OCI-LY7 (cell line): Measurements from ENCODE around the gene SLC25A20. TPM values are rescaled to one million over a fixed set of nuclear protein-coding genes. Genes with fewer than 3 reads are reported as not detected.

Source experiments
- BruUV-seq: library from RNA; stranded (reverse); fragments of 400-500 nt; replicated peaks from 2 replicates; lab custom pipeline; 2021; lab: Mats Ljungman, UMichigan
- CTCF ChIA-PET: fragments of 300-600 bp; sonication (Branson Sonifier 250); formaldehyde crosslinking; loops from one replicate; lab custom pipeline; 2022; ENCODE audit warnings: antibody characterized with exemption; ENCODE audit not compliant: unreplicated experiment; lab: Charles Lee
- POLR2A ChIA-PET: fragments of 300-600 bp; sonication (Branson Sonifier 250); formaldehyde crosslinking; loops from one replicate; lab custom pipeline; 2022; ENCODE audit warnings: antibody characterized with exemption; lab: Charles Lee
- DNase-seq: peaks from one replicate; pipeline ENCODE4 v3.0.0-alpha.2; 2015; ENCODE audit warnings: low spot score
- H2AFZ ChIP-seq: fragments of 200-600 bp; sonication (generic), shearing (Covaris generic); 2 replicates; pipeline ENCODE4 v1.6.1; 2014; ENCODE audit warnings: mild to moderate bottlenecking, antibody characterized with exemption, low read length, moderate library complexity
- H3K27ac ChIP-seq: fragments of 200-600 bp; sonication (generic); 2 replicates; pipeline ENCODE4 v1.5.1; 2014; ENCODE audit warnings: mixed run types, low read depth, mild to moderate bottlenecking, moderate library complexity, low read length, inconsistent platforms; ENCODE audit not compliant: poor library complexity, severe bottlenecking
- H3K36me3 ChIP-seq: fragments of 200-600 bp; sonication (generic); 2 replicates; pipeline ENCODE4 v1.6.1; 2014; ENCODE audit warnings: mild to moderate bottlenecking, antibody characterized with exemption, low read length, moderate library complexity, mixed read lengths; ENCODE audit not compliant: insufficient read depth
- H3K4me1 ChIP-seq: fragments of 200-600 bp; sonication (generic); 2 replicates; pipeline ENCODE4 v1.5.1; 2014; ENCODE audit warnings: mild to moderate bottlenecking, low read length; ENCODE audit not compliant: insufficient read depth, poor library complexity, severe bottlenecking
- H3K4me2 ChIP-seq: fragments of 200-600 bp; sonication (generic); 2 replicates; pipeline ENCODE4 v1.6.1; 2014; ENCODE audit warnings: mild to moderate bottlenecking, low read length
- H3K4me3 ChIP-seq: fragments of 200-600 bp; sonication (generic); 2 replicates; pipeline ENCODE4 v1.5.1; 2014; ENCODE audit warnings: mild to moderate bottlenecking, low read depth, low read length; ENCODE audit not compliant: poor library complexity, severe bottlenecking
- H3K79me2 ChIP-seq: fragments of 200-600 bp; sonication (generic); 2 replicates; pipeline ENCODE4 v1.6.1; 2016; ENCODE audit warnings: low read depth, mild to moderate bottlenecking, low read length, moderate library complexity, mixed read lengths; ENCODE audit not compliant: insufficient read depth
- H3K9me2 ChIP-seq: fragments of 200-600 bp; sonication (generic); 2 replicates; pipeline ENCODE4 v1.6.1; 2016; ENCODE audit warnings: mild to moderate bottlenecking, low read length, mixed read lengths; ENCODE audit not compliant: insufficient read depth
- H3K9me3 ChIP-seq: fragments of 200-600 bp; sonication (generic); 2 replicates; pipeline ENCODE4 v1.6.1; 2014; ENCODE audit warnings: mild to moderate bottlenecking, mixed run types, low read length, mixed read lengths
- H4K20me1 ChIP-seq: fragments of 200-600 bp; sonication (generic); 2 replicates; pipeline ENCODE4 v1.6.1; 2014; ENCODE audit warnings: mild to moderate bottlenecking, antibody characterized with exemption, low read length, moderate library complexity, mixed read lengths; ENCODE audit not compliant: insufficient read depth
- EZH2phosphoT487 ChIP-seq: fragments of 200-600 bp; sonication (generic); IDR thresholded peaks from 2 replicates; pipeline ENCODE4 v1.6.1; 2018; ENCODE audit warnings: low read depth, borderline replicate concordance, mild to moderate bottlenecking, mixed run types, antibody characterized with exemption, low read length, moderate library complexity, mixed read lengths
- intact Hi-C: fragments of 100-400 bp; cut with micrococcal nuclease; formaldehyde crosslinking; loops from one replicate; pipeline ENCODE4 v1.10.0; 2022; ENCODE audit not compliant: unreplicated experiment
- total RNA-seq, 2 experiments: library from RNA; depleted of rRNA in 1 of 2; stranded (reverse); fragments of >200 nt in 1 of 2; shearing (Covaris generic) in 1 of 2; gene quantifications; 2 replicates each; pipeline ENCODE4 v1.2.3, GENCODE V29; 2014 to 2022
- TF ChIP-seq, protein P1 (sequence below): fragments of 200-600 bp; sonication (generic); conservative IDR thresholded peaks from 2 replicates; pipeline ENCODE4 v1.5.1; 2014; ENCODE audit warnings: mild to moderate bottlenecking, antibody characterized with exemption, low read length, moderate library complexity, mixed read lengths

The SLC25A20 gene
- total RNA-seq, 2 experiments from 2014 or later: 19.1 to 20.9 TPM

- Histone ChIP-seq H3K4me2 (no peak overlapping the region), H3K4me1 (peaks cover 31% of the 10 kb centered on the region), H4K20me1 (peaks cover 16% of the 10 kb centered on the region), H3K79me2 (peaks cover 99% of the 10 kb centered on the region), H3K4me3 (no peak overlapping the region), H3K9me3 (no peaks in the 10 kb centered on the region), H3K9me2 (no peaks in the 10 kb centered on the region), H2AFZ (no peak overlapping the region), H3K27ac (no peak overlapping the region), H3K36me3 (peaks cover 99% of the 10 kb centered on the region)
- no peak for TF ChIP-seq EZH2phosphoT487
- TF ChIP-seq, protein P1, sequence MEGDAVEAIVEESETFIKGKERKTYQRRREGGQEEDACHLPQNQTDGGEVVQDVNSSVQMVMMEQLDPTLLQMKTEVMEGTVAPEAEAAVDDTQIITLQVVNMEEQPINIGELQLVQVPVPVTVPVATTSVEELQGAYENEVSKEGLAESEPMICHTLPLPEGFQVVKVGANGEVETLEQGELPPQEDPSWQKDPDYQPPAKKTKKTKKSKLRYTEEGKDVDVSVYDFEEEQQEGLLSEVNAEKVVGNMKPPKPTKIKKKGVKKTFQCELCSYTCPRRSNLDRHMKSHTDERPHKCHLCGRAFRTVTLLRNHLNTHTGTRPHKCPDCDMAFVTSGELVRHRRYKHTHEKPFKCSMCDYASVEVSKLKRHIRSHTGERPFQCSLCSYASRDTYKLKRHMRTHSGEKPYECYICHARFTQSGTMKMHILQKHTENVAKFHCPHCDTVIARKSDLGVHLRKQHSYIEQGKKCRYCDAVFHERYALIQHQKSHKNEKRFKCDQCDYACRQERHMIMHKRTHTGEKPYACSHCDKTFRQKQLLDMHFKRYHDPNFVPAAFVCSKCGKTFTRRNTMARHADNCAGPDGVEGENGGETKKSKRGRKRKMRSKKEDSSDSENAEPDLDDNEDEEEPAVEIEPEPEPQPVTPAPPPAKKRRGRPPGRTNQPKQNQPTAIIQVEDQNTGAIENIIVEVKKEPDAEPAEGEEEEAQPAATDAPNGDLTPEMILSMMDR: no peak
- BruUV-seq: no TSS peak
- ChIA-PET POLR2A (interaction anchor here (0.5 to 0.9 kb wide), 3 partner anchors 9 to 136 kb away, joined by 3 read pairs; no protein-coding TSS in a partner anchor), CTCF (no interaction called here)
- intact Hi-C loops: no loop called here
- DNase-seq: no peak
Measured at GRCh38 chr3:48930590-48930989, 31.9 kb upstream of the SLC25A20 start.

DNA sequence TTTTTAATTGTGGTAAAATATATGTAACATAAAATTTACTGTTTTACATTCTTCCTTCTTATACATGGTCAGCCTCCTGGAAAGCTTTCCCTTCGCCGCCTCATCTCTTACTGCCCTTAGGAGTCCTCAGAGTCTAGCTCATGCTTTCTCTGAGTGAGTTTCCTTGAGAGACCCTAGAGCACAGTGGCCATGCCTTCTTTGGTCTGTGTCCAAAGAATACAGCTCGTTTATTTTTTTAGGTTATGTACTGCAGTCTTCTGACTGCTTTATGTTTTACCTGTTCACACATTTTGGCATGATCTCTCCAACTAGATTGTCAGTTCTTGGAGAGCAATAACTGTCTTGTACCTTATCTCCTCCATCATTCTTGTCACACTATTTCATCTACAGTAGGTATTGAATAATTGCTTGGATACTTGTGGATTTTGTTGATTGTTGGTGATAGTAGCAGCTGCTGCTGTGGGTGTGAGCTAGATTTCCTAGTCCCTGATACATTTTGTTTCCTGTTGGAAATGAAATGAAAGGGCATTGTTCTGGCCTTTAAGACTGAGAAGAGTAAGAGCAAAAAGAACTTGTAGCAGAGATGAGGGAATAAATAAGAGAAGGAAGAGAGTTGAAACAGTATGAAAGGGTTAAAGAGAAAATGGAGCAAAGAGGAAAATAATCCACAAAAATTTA is 30.8 kb upstream of the SLC25A20 start:
- Histone ChIP-seq H3K4me3 (no peak overlapping the region), H3K27ac (no peak overlapping the region), H3K9me2 (no peaks in the 10 kb centered on the region), H3K36me3 (peaks cover 99% of the 10 kb centered on the region), H3K4me1 (peaks cover 31% of the 10 kb centered on the region), H4K20me1 (peaks cover 16% of the 10 kb centered on the region), H2AFZ (no peak overlapping the region), H3K79me2 (peaks cover 94% of the 10 kb centered on the region), H3K4me2 (no peak overlapping the region), H3K9me3 (no peaks in the 10 kb centered on the region)
- TF ChIP-seq EZH2phosphoT487: no peak
- TF ChIP-seq, protein P1: no peak
- DNase-seq: no peak
- ChIA-PET POLR2A (interaction anchor here (0.6 to 0.7 kb wide), 2 partner anchors 69 to 1065 kb away, joined by 3 read pairs; no protein-coding TSS in a partner anchor), CTCF (no interaction called here)
- intact Hi-C loops: no loop called here
- BruUV-seq: no TSS peak

GRCh38 chr3:48928679-48929078 is 30.0 kb upstream of the SLC25A20 start:
- TF ChIP-seq EZH2phosphoT487: no peak
- TF ChIP-seq, protein P1: no peak
- no TSS peak for BruUV-seq
- H3K4me3 ChIP-seq: no peak overlapping the region
- POLR2A ChIA-PET: interaction anchor here (0.7 to 1.0 kb wide), 2 partner anchors 21 to 70 kb away, joined by 3 read pairs; no protein-coding TSS in a partner anchor
- H3K4me1 ChIP-seq: peaks cover 31% of the 10 kb centered on the region
- H3K36me3 ChIP-seq: peaks cover 99% of the 10 kb centered on the region
- no peaks in the 10 kb centered on the region for H3K9me3 ChIP-seq
- H3K9me2 ChIP-seq: no peaks in the 10 kb centered on the region
- CTCF ChIA-PET: interaction anchor here (1.1 kb wide), 1 partner anchor 9 kb away, joined by 3 read pairs; no protein-coding TSS in a partner anchor
- DNase-seq: no peak
- H3K4me2 ChIP-seq: no peak overlapping the region
- intact Hi-C loops: no loop called here
- peaks cover 94% of the 10 kb centered on the region for H3K79me2 ChIP-seq
- H3K27ac ChIP-seq: no peak overlapping the region
- H2AFZ ChIP-seq: no peak overlapping the region
- peaks cover 16% of the 10 kb centered on the region for H4K20me1 ChIP-seq
